Measurements from ENCODE around the gene SPTBN1. TPM values are rescaled to one million over a fixed set of nuclear protein-coding genes. Genes with fewer than 3 reads are reported as not detected.

The SPTBN1 gene
- total RNA-seq, 1 donor from 2014 or later, result 680 TPM

- no peak for DNase-seq (ENCODE audit: extremely low read depth, low read depth, low spot score)
Measured at GRCh38 chr2:54570925-54571694, 115.0 kb downstream of the SPTBN1 start.

GRCh38 chr2:54572262-54572635, 116.1 kb downstream of the SPTBN1 start:
- no peak for DNase-seq (ENCODE audit: extremely low read depth, low read depth, low spot score)

- no peak for DNase-seq (ENCODE audit: extremely low read depth, low read depth, low spot score)
Measured at GRCh38 chr2:54572636-54573536, 116.8 kb downstream of the SPTBN1 start.

GRCh38 chr2:54573537-54573919, 117.4 kb downstream of the SPTBN1 start:
- no peak for DNase-seq (ENCODE audit: extremely low read depth, low read depth, low spot score)

GRCh38 chr2:54574107-54574859, 118.2 kb downstream of the SPTBN1 start:
- no peak for DNase-seq (ENCODE audit: extremely low read depth, low read depth, low spot score)

- DNase-seq (ENCODE audit: extremely low read depth, low read depth, low spot score), result no peak
Measured at GRCh38 chr2:54574860-54575247, 118.7 kb downstream of the SPTBN1 start.

DNA sequence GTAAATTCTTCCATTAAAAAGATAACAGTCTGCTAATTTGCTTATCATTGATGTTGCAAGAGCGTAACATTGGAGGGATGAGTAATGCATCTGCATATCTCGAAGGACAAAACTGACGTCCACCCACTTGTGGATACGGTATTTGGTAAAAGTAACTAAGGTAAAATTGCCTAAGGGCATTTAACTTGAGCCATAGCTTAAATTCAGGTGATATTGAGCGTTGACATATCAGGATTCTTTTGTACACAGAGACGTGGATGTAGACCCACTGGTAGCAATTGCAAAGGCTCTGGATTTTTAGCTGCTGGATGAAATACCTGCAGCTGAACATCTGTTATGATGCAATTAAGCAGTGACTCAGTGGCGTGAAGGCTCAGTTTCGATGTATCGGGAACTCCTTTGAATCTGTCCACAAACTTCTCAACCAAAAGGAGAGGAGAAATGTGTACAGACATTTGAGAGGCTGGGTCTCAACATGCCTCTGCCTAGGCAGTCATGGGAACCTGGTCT, 119.3 kb downstream of the SPTBN1 start:
- DNase-seq (ENCODE audit: extremely low read depth, low read depth, low spot score), result no peak

DNA sequence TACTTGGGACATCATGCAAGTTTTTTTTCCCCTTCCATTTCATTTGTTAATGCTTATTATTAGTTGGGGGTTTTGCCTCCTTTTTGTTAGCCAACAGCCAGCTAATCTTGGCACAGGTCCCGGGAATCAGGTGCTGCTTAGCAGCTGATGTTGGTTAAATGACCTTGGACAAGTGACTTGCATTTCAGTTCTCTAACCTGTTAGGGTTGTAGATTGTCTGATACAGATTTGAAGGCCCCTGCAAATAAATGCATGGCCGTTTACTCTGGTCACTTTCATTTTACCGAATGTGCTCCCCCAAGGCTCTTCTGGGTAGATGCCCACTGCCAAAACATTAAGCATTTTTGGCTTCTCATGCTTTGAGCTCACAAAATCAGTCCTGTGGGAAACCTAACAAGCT, 120.9 kb downstream of the SPTBN1 start:
- DNase-seq (ENCODE audit: extremely low read depth, low read depth, low spot score), result no peak

DNA sequence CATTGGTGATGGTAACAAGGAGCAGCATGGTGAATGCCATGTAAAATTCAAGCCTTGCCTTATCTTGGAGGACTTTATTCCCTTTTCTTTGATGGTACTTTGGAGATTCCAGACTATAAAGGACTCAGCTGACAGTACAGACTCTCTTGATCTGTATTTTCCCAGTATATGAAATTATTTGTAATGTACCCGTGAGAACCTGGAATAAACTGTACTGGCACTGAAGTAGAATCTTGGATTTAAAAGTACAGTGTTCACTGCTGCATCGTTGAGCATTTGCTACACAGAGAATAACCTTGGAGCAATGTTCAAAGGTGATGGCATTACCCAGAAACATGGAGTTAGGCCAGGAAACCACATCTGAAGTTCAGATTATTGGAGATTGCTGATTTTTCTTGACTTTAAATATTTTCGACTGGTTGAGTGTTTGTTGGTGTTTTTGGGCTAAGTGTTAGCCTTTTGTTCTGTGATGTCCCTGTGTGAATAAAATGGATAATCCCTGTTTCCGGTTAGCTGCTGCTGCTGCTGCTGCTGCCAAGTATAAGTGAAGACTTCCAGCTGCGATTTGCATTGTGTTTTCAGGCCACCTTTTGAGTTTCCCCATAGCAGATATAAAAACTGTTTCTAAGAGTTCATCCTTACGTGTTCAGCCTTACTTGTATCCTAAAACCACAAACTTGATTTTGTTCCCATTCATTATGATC, 122.0 kb downstream of the SPTBN1 start:
- no peak for DNase-seq (ENCODE audit: extremely low read depth, low read depth, low spot score)

DNA sequence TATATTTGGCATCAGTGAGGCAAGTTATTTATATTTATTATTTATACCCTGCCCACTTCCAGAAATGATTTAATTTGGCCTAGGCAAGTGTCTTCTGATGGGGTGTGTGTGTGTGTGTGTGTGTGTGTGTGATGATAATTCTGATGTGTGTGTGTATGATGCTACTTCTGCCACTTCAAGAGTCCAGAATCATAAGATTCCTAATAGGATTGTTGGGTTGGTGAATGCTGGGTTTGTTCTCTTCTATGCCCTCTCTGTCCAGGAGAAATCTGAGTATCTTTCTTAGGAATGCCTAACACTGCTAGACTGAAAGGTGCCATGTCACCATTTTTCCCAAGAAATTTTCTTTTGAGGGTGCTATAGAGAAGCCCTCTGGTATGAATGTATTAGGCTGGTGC, 122.5 kb downstream of the SPTBN1 start:
- DNase-seq (ENCODE audit: extremely low read depth, low read depth, low spot score), result no peak

- DNase-seq (ENCODE audit: extremely low read depth, low read depth, low spot score), result no peak
Measured at GRCh38 chr2:54579061-54579681, 123.0 kb downstream of the SPTBN1 start.

DNA sequence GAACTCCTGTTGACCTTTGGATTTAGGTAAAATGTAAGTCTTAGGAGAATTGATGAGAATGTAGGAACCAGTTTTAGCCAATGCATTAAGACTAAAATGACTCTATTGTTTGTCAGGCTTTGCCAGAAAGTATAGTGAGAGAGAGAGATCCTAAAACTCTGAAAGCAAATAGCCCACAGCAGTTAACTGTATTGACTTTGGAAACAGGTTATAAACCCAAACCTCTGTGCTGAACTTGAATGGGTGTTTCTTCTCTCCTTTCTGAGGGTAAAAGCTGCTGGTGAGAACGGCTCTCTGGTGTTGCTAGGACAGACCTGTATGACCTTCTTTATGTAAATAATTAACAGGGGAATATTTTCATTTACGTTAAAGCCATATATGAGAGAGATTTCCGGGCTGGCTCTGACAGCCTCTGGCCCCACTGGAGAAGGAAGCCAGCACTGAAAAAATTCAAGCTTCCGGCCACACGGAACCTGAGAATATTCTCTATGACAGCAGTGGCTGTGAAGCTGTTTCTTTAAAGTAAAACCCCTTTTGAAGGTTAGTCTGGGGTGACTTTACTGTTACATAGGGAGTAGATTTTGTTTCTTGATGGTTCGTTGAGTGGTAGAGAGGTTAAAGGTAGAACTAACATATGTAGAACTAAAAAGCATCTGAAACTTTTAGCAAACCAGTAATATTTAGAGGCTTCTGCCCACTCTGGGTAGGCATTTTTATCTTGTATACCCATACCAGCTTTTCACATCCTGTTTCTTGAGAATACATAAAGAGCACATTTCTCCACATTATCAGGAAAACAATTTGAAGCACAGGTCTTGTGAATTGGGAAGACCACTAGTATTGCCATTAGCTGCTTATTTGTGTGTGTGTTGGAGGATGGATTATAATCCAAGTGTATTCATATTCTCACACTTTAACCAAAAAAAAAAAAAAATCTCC, 123.8 kb downstream of the SPTBN1 start:
- no peak for DNase-seq (ENCODE audit: extremely low read depth, low read depth, low spot score)

- DNase-seq (ENCODE audit: extremely low read depth, low read depth, low spot score), result no peak
Measured at GRCh38 chr2:54581326-54582039, 125.4 kb downstream of the SPTBN1 start.

DNA sequence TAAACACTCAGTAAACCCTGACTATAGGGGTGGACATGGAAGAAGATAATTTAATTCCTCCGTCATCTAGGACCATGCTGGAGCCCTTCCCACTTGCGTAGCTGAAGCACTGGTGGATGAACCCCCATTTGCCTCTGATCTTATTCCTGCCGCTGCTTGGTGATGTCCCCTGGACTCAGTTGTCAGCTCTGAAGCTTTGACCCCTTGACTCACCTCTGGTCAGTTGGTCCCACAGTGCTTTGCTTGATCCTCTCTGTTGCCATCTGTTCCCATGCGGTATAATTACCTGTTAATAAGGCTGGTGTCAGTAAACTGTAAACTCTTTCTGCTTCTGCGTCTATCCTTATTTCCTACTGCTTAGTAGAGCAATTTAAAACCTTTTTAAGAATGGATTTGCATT, 126.9 kb downstream of the SPTBN1 start:
- no peak for DNase-seq (ENCODE audit: extremely low read depth, low read depth, low spot score)

DNA sequence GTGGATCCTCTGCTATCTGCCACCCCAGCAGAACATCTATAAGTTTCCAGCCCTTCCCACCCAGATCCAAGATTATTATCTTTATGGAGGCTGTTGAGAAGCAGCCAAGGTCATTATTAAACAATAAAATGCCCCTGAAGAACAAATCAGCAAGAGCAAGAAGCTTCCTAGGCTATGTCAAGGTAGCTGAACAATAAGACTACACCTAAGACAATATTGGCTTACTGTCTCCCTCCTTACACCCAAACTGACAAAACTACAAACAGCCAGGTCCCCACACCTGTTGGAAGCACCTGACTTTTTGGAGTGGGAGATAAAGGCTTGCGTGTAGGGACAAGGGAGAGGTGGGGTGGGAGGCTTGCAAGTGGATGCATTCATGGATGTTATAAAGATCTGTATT, 128.5 kb downstream of the SPTBN1 start:
- DNase-seq (ENCODE audit: extremely low read depth, low read depth, low spot score), result no peak

DNA sequence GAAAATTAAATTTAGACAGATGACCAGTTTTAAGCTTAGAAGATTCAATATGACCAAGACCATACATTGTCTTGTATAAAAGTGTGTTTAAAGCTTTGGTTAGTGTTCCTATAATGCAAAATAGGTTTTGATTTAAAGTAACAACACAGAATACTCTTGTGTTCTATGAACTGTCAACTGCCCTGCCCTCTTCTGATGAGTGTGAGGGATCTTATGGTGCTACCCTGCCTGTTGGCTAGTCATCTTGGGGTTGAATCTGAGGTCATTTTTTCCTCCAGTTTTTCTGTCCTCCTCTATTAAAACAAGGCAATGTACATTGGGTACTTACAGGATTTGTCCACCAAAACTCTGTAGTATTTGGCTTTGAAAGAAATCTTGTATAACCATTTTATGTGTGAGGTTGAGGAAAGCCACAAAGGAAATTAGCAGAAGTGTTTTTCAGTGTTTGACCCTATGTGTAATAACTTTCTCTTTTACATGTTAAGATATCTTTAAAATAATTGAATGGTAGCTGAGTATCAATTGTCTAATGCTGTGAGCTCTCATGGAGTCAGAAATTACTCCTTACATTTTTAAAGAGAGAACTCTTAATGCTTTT, 129.1 kb downstream of the SPTBN1 start:
- no peak for DNase-seq (ENCODE audit: extremely low read depth, low read depth, low spot score)

GRCh38 chr2:54586062-54586461, 129.9 kb downstream of the SPTBN1 start:
- no peak for DNase-seq (ENCODE audit: extremely low read depth, low read depth, low spot score)

DNA sequence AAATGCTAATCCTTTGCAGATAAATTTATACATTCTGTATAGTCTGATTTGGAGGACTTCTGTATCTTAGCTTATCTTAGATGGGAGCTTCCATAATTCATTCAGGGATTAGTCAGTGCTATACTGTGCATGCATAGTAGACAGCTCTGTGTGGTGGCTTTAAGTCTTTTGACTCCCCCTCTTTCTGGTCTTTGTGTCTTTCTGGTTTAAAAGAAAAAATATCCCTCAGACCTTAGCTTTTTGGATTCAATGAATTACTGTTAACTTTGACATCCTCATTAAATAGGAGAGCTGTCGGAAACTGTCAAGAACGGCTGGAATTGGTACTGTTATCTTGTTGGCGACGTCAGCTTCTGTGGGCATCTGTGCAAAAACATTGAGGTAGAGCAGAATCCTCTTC, 130.4 kb downstream of the SPTBN1 start:
- DNase-seq (ENCODE audit: extremely low read depth, low read depth, low spot score), result no peak

Measured in glomerular endothelial cell (primary cell).